HepG2 (cell line): ENCODE measurements around the gene HEPACAM. TPM values are rescaled to one million over a fixed set of nuclear protein-coding genes. Genes with fewer than 3 reads are reported as not detected.

Experiments
- BRD4 ChIP-seq: sonication (generic); formaldehyde crosslinking; IDR thresholded peaks from 2 replicates; pipeline ENCODE4 v1.4.0; 2020; ENCODE audit warnings: missing genetic modification reagents
- CHD4 ChIP-seq: fragments of 200-600 bp; sonication (generic); IDR thresholded peaks from 2 replicates; pipeline ENCODE4 v1.7.0; 2017; ENCODE audit warnings: mild to moderate bottlenecking, low read length, borderline replicate concordance
- HMGXB3 ChIP-seq: sonication (generic); formaldehyde crosslinking; IDR thresholded peaks from 2 replicates; pipeline ENCODE4 v1.4.0; 2020; ENCODE audit warnings: missing genetic modification reagents, borderline replicate concordance
- MIXL1 ChIP-seq: IDR thresholded peaks from 2 replicates; pipeline ENCODE4 v1.6.1; 2016
- NFATC3 ChIP-seq: sonication (generic); formaldehyde crosslinking; IDR thresholded peaks from 2 replicates; pipeline ENCODE4 v1.5.1; 2020; ENCODE audit warnings: mild to moderate bottlenecking, missing genetic modification reagents
- RBFOX2 ChIP-seq: fragments of 200-400 bp; formaldehyde crosslinking; IDR thresholded peaks from 2 replicates; pipeline ENCODE4 v1.6.1; 2017; ENCODE audit warnings: low read depth, mild to moderate bottlenecking, low read length
- SIX4 ChIP-seq: sonication (generic); formaldehyde crosslinking; IDR thresholded peaks from 2 replicates; pipeline ENCODE4 v1.4.0; 2020; ENCODE audit warnings: missing genetic modification reagents
- SSRP1 ChIP-seq: IDR thresholded peaks from 2 replicates; pipeline ENCODE4 v1.6.1; 2016; ENCODE audit warnings: control low read depth
- ZNF136 ChIP-seq: sonication (generic); formaldehyde crosslinking; IDR thresholded peaks from 2 replicates; pipeline ENCODE4 v1.8.1; 2022; ENCODE audit warnings: low read depth, mild to moderate bottlenecking, moderate library complexity, missing genetic modification reagents
- ZNF263 ChIP-seq: sonication (generic); formaldehyde crosslinking; IDR thresholded peaks from 2 replicates; pipeline ENCODE4 v1.4.0; 2020; ENCODE audit warnings: missing genetic modification reagents
- ZNF33B ChIP-seq: sonication (generic); formaldehyde crosslinking; IDR thresholded peaks from 2 replicates; pipeline ENCODE4 v1.5.1; 2020; ENCODE audit warnings: mild to moderate bottlenecking, missing genetic modification reagents
- ZNF431 ChIP-seq: sonication (generic); formaldehyde crosslinking; IDR thresholded peaks from 2 replicates; pipeline ENCODE4 v1.9.0; 2022; ENCODE audit warnings: missing genetic modification reagents, low read depth, mild to moderate bottlenecking, borderline replicate concordance
- ZNF496 ChIP-seq: sonication (generic); formaldehyde crosslinking; IDR thresholded peaks from 2 replicates; pipeline ENCODE4 v1.8.1; 2023; ENCODE audit warnings: mild to moderate bottlenecking, moderate library complexity, missing genetic modification reagents; ENCODE audit not compliant: insufficient replicate concordance
- ZNF746 ChIP-seq: sonication (generic); formaldehyde crosslinking; IDR thresholded peaks from 2 replicates; pipeline ENCODE4 v1.8.0; 2022; ENCODE audit warnings: mild to moderate bottlenecking, missing genetic modification reagents
- ZNF772 ChIP-seq: sonication (generic); formaldehyde crosslinking; IDR thresholded peaks from 2 replicates; pipeline ENCODE4 v1.5.0; 2020; ENCODE audit warnings: mild to moderate bottlenecking, missing genetic modification reagents
- ZNF891 ChIP-seq: sonication (generic); formaldehyde crosslinking; IDR thresholded peaks from 2 replicates; pipeline ENCODE4 v1.5.0; 2020; ENCODE audit warnings: mild to moderate bottlenecking, missing genetic modification reagents
- polyA plus RNA-seq, 8 experiments: library from polyadenylated mRNA; depleted of rRNA in 3 of 8; stranded (reverse) in 7 of 8; unstranded in 1 of 8; fragments of >200 nt; fragmentation: Illumina TruSeq in 4 of 8; extraction: Trizol in 4 of 8; gene quantifications; 2 replicates each; pipeline versions ENCODE4 v1.2.1 to v1.2.3, GENCODE V29; 2011 to 2016; ENCODE audit warnings: low read depth in 4 of 8, missing spikeins in 1 of 8, mixed read lengths in 1 of 8; ENCODE audit not compliant: insufficient read depth in 1 of 8
- total RNA-seq, 5 experiments: library from RNA; depleted of rRNA; stranded (reverse); fragments of >200 nt; fragmentation: Illumina TruSeq; extraction: Trizol; gene quantifications; 2 replicates each; pipeline ENCODE4 v1.2.3, GENCODE V29; 2016; ENCODE audit warnings: low read depth in 1 of 5
- TF ChIP-seq, protein P1 (sequence below): sonication (generic); formaldehyde crosslinking; IDR thresholded peaks from 2 replicates; pipeline ENCODE4 v1.9.0; 2021; ENCODE audit warnings: mild to moderate bottlenecking, missing genetic modification reagents

Gene HEPACAM
- total and polyA plus RNA-seq, 2 of the 13 experiments (the other 11 are each of a cell fraction or from before 2014, with no cell fraction given): 66.9 to 121 TPM

GRCh38 chr11:124882339-124883071 lies 53.3 kb downstream of the HEPACAM start (continued):
- TF ChIP-seq ZNF772: 0 out of 2 replicates have a peak, but pooled peaks have one; percentile 37
- no peak for TF ChIP-seq SSRP1
- TF ChIP-seq RBFOX2: no peak
- TF ChIP-seq HMGXB3 (CRISPR knock-in tag): no peak
- no peak for TF ChIP-seq BRD4 (CRISPR knock-in tag)
- TF ChIP-seq ZNF431 (CRISPR knock-in tag): peak; percentile 28; the same call in 1 of the 2 replicates
- TF ChIP-seq NFATC3: no peak
- TF ChIP-seq ZNF891 (CRISPR knock-in tag): no peak
- no peak for TF ChIP-seq ZNF746 (CRISPR knock-in tag)
- no peak; the same call in 1 of the 2 replicates for TF ChIP-seq ZNF136 (CRISPR knock-in tag)
- TF ChIP-seq CHD4: no peak
- TF ChIP-seq ZNF496 (CRISPR knock-in tag): no peak
- TF ChIP-seq ZNF33B (CRISPR knock-in tag): no peak
- TF ChIP-seq ZNF263: no peak; the same call in 1 of the 2 replicates
- TF ChIP-seq, protein P1, sequence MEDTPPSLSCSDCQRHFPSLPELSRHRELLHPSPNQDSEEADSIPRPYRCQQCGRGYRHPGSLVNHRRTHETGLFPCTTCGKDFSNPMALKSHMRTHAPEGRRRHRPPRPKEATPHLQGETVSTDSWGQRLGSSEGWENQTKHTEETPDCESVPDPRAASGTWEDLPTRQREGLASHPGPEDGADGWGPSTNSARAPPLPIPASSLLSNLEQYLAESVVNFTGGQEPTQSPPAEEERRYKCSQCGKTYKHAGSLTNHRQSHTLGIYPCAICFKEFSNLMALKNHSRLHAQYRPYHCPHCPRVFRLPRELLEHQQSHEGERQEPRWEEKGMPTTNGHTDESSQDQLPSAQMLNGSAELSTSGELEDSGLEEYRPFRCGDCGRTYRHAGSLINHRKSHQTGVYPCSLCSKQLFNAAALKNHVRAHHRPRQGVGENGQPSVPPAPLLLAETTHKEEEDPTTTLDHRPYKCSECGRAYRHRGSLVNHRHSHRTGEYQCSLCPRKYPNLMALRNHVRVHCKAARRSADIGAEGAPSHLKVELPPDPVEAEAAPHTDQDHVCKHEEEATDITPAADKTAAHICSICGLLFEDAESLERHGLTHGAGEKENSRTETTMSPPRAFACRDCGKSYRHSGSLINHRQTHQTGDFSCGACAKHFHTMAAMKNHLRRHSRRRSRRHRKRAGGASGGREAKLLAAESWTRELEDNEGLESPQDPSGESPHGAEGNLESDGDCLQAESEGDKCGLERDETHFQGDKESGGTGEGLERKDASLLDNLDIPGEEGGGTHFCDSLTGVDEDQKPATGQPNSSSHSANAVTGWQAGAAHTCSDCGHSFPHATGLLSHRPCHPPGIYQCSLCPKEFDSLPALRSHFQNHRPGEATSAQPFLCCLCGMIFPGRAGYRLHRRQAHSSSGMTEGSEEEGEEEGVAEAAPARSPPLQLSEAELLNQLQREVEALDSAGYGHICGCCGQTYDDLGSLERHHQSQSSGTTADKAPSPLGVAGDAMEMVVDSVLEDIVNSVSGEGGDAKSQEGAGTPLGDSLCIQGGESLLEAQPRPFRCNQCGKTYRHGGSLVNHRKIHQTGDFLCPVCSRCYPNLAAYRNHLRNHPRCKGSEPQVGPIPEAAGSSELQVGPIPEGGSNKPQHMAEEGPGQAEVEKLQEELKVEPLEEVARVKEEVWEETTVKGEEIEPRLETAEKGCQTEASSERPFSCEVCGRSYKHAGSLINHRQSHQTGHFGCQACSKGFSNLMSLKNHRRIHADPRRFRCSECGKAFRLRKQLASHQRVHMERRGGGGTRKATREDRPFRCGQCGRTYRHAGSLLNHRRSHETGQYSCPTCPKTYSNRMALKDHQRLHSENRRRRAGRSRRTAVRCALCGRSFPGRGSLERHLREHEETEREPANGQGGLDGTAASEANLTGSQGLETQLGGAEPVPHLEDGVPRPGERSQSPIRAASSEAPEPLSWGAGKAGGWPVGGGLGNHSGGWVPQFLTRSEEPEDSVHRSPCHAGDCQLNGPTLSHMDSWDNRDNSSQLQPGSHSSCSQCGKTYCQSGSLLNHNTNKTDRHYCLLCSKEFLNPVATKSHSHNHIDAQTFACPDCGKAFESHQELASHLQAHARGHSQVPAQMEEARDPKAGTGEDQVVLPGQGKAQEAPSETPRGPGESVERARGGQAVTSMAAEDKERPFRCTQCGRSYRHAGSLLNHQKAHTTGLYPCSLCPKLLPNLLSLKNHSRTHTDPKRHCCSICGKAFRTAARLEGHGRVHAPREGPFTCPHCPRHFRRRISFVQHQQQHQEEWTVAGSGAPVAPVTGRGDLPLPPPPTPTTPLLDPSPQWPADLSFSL (CRISPR knock-in tag): no peak
- TF ChIP-seq SIX4 (CRISPR knock-in tag): no peak
- no peak for TF ChIP-seq MIXL1 (CRISPR knock-in tag)
